ENCODE measurements around the gene COL6A3.

Gene COL6A3

GRCh38 chr2:237306083-237306786 lies 107.7 kb downstream of the COL6A3 start:
- ChIA-PET CTCF (interaction anchor here (0.7 kb wide), 1 partner anchor 115 kb away, joined by 3 read pairs; no protein-coding TSS in a partner anchor), POLR2A (no interaction called here)
- Histone ChIP-seq H3K9me3 (ENCODE audit: control insufficient read depth, insufficient read depth, low read depth, low read length) (no peaks in the 10 kb centered on the region), H3K4me3 (ENCODE audit: low read depth, low read length) (no peak overlapping the region), H3K27ac (ENCODE audit: extremely low read depth, low read depth, low read length) (no peak overlapping the region), H3K36me3 (ENCODE audit: control insufficient read depth in 2 of 2, insufficient read depth in 1 of 2, low read length in 2 of 2) (no peaks in the 10 kb centered on the region), H3K4me1 (ENCODE audit: control insufficient read depth, insufficient read depth, low read length) (no peaks in the 10 kb centered on the region)
- no peak for TF ChIP-seq ELK4 (IDR thresholded peaks at IDR 0.05; ENCODE audit: borderline replicate concordance, low read depth, low read length)
- TF ChIP-seq ZFP41 (tag by site-specific recombination; IDR thresholded peaks at IDR 0.05; ENCODE audit: borderline replicate concordance), result no peak
- TF ChIP-seq ZNF664 (tag by site-specific recombination; IDR thresholded peaks at IDR 0.05), result no peak
- no peak for TF ChIP-seq SALL2 (tag by site-specific recombination; IDR thresholded peaks at IDR 0.05; ENCODE audit: borderline replicate concordance)
- no peak for TF ChIP-seq ZNF626 (tag by site-specific recombination; IDR thresholded peaks at IDR 0.05)
- TF ChIP-seq ZBTB10 (tag by site-specific recombination; IDR thresholded peaks at IDR 0.05), result no peak
- TF ChIP-seq ZNF585B (tag by site-specific recombination; IDR thresholded peaks at IDR 0.05), result no peak
- TF ChIP-seq ZNF629 (tag by site-specific recombination; IDR thresholded peaks at IDR 0.05), result no peak
- TF ChIP-seq AEBP2 (tag by site-specific recombination; IDR thresholded peaks at IDR 0.05; ENCODE audit: borderline replicate concordance), result no peak
- TF ChIP-seq ZNF223 (tag by site-specific recombination; IDR thresholded peaks at IDR 0.05), result no peak
- no peak for TF ChIP-seq IKZF3 (tag by site-specific recombination; IDR thresholded peaks at IDR 0.05)
- peak; percentile 77 for TF ChIP-seq ZNF600 (tag by site-specific recombination; IDR thresholded peaks at IDR 0.05)
- no peak for TF ChIP-seq ZBTB20 (tag by site-specific recombination; IDR thresholded peaks at IDR 0.05)
- TF ChIP-seq ZNF449 (tag by site-specific recombination; IDR thresholded peaks at IDR 0.05), result no peak
- no peak for TF ChIP-seq HOXA7 (CRISPR knock-in tag; IDR thresholded peaks at IDR 0.05; ENCODE audit: borderline replicate concordance)
- TF ChIP-seq ZNF792 (tag by site-specific recombination; IDR thresholded peaks at IDR 0.05), result no peak
- no peak for TF ChIP-seq MZF1 (tag by site-specific recombination; IDR thresholded peaks at IDR 0.05; ENCODE audit: borderline replicate concordance)
- TF ChIP-seq GLIS1 (tag by site-specific recombination; IDR thresholded peaks at IDR 0.05), result peak; percentile 70
- no peak for TF ChIP-seq ZNF174 (tag by site-specific recombination; IDR thresholded peaks at IDR 0.05)
- no peak for TF ChIP-seq ZNF580 (tag by site-specific recombination; IDR thresholded peaks at IDR 0.05)
- TF ChIP-seq ZNF404 (tag by site-specific recombination; IDR thresholded peaks at IDR 0.05), result no peak
- peak; percentile 15; the same call in 1 of the 2 replicates for TF ChIP-seq OSR2 (tag by site-specific recombination; IDR thresholded peaks at IDR 0.05)
- TF ChIP-seq HOXC10 (CRISPR knock-in tag; IDR thresholded peaks at IDR 0.05), result no peak
